Neuronal stem cell (in vitro differentiated cells): ENCODE data around the gene MIB2.

Experiments
- DNase-seq: peaks from one replicate; pipeline ENCODE4 v3.0.0-alpha.2; 2013; ENCODE audit warnings: low spot score
- H2AFZ ChIP-seq: one replicate; pipeline ENCODE4 v1.6.1; 2013; ENCODE audit warnings: mild to moderate bottlenecking, low read length, inconsistent platforms
- H2AK5ac ChIP-seq: 2 replicates; pipeline ENCODE4 v1.6.1; 2013; ENCODE audit warnings: low read depth, mild to moderate bottlenecking, inconsistent platforms, low read length, moderate library complexity, mixed read lengths
- H2BK120ac ChIP-seq: 2 replicates; pipeline ENCODE4 v1.6.1; 2013; ENCODE audit warnings: low read depth, mild to moderate bottlenecking, inconsistent platforms, low read length, moderate library complexity, mixed read lengths
- H2BK12ac ChIP-seq: one replicate; pipeline ENCODE4 v1.6.1; 2013; ENCODE audit warnings: low read length, inconsistent platforms
- H2BK15ac ChIP-seq: 2 replicates; pipeline ENCODE4 v1.6.1; 2013; ENCODE audit warnings: mild to moderate bottlenecking, low read length, inconsistent platforms, mixed read lengths
- H2BK5ac ChIP-seq: one replicate; pipeline ENCODE4 v1.6.1; 2013; ENCODE audit warnings: inconsistent platforms, mild to moderate bottlenecking, low read length, moderate library complexity
- H3K14ac ChIP-seq: one replicate; pipeline ENCODE4 v1.6.1; 2013; ENCODE audit warnings: low read length, inconsistent platforms
- H3K18ac ChIP-seq: 2 replicates; pipeline ENCODE4 v1.6.1; 2013; ENCODE audit warnings: low read length, inconsistent platforms
- H3K23ac ChIP-seq: 2 replicates; pipeline ENCODE4 v1.6.1; 2013; ENCODE audit warnings: low read depth, mild to moderate bottlenecking, mixed read lengths, low read length, inconsistent platforms; ENCODE audit not compliant: poor library complexity
- H3K27ac ChIP-seq: replicated peaks from 3 replicates; pipeline ENCODE4 v1.5.1; 2013; ENCODE audit warnings: low read length, inconsistent platforms
- H3K27me3 ChIP-seq, 3 experiments: 2 replicates each; pipeline ENCODE4 v1.6.1; 2013; ENCODE audit warnings: low read length in 3 of 3, mild to moderate bottlenecking in 2 of 3, inconsistent platforms in 1 of 3, low read depth in 1 of 3, mixed read lengths in 1 of 3, moderate library complexity in 1 of 3; ENCODE audit not compliant: control insufficient read depth in 3 of 3, insufficient read depth in 3 of 3
- H3K36me3 ChIP-seq, 2 donors: replicated peaks in 1 of 2; 2 replicates each; pipeline ENCODE4 v1.6.1; 2013; ENCODE audit warnings: low read length in 2 of 2; ENCODE audit not compliant: control insufficient read depth in 2 of 2, insufficient read depth in 2 of 2
- H3K4ac ChIP-seq: 2 replicates; pipeline ENCODE4 v1.6.1; 2013; ENCODE audit warnings: inconsistent platforms, mild to moderate bottlenecking, low read length, moderate library complexity
- H3K4me1 ChIP-seq, 2 donors: 1 replicate in 1 of 2; 2 replicates in 1 of 2; pipeline ENCODE4 v1.6.1; 2013; ENCODE audit warnings: low read length in 2 of 2, low read depth in 1 of 2; ENCODE audit not compliant: control insufficient read depth in 2 of 2, insufficient read depth in 1 of 2
- H3K4me2 ChIP-seq: one replicate; pipeline ENCODE4 v1.6.1; 2013; ENCODE audit warnings: mild to moderate bottlenecking, low read length, inconsistent platforms; ENCODE audit not compliant: insufficient read depth, poor library complexity, severe bottlenecking
- H3K4me3 ChIP-seq, 2 donors: 2 replicates each; pipeline ENCODE4 v1.5.1; 2013; ENCODE audit warnings: low read length in 2 of 2, mild to moderate bottlenecking in 2 of 2, inconsistent platforms in 1 of 2, moderate library complexity in 1 of 2
- H3K79me1 ChIP-seq: one replicate; pipeline ENCODE4 v1.6.1; 2013; ENCODE audit warnings: low read depth, mild to moderate bottlenecking, inconsistent platforms, low read length, moderate library complexity
- H3K9ac ChIP-seq: one replicate; pipeline ENCODE4 v1.6.1; 2013; ENCODE audit warnings: mild to moderate bottlenecking, low read depth, low read length, inconsistent platforms; ENCODE audit not compliant: poor library complexity
- H3K9me3 ChIP-seq, 2 donors: replicated peaks in 1 of 2; 2 replicates each; pipeline versions ENCODE3 to v1.6.1; 2013; ENCODE audit warnings: low read length in 2 of 2, mild to moderate bottlenecking in 2 of 2, inconsistent platforms in 1 of 2, low read depth in 1 of 2, mixed read lengths in 1 of 2, moderate library complexity in 1 of 2; ENCODE audit not compliant: control insufficient read depth in 2 of 2, insufficient read depth in 1 of 2
- H4K8ac ChIP-seq: one replicate; pipeline ENCODE4 v1.6.1; 2013; ENCODE audit warnings: low read depth, mild to moderate bottlenecking, inconsistent platforms, low read length, moderate library complexity
- H4K91ac ChIP-seq: one replicate; pipeline ENCODE4 v1.6.1; 2013; ENCODE audit warnings: low read length, low read depth, mild to moderate bottlenecking, inconsistent platforms; ENCODE audit not compliant: poor library complexity
- WGBS, 2 donors: extraction: QIAGEN DNeasy Blood & Tissue Kit; methylation state at CpG; one replicate each; pipeline ENCODE4 v1.1.7; 2013; ENCODE audit warnings: missing lambda C conversion rate in 2 of 2, mixed read lengths in 1 of 2; ENCODE audit not compliant: insufficient read length in 2 of 2, insufficient replicate concordance in 1 of 2; ENCODE audit errors: extremely low coverage in 2 of 2; 5-methylcytosine and 5-hydroxymethylcytosine counted together

MIB2 gene

GRCh38 chr1:1606232-1606631 lies 9.1 kb upstream of the MIB2 start:
- Histone ChIP-seq H2AK5ac (no peak overlapping the region), H3K27ac (no peak overlapping the region), H3K18ac (no peak overlapping the region), H2BK15ac (no peak overlapping the region), H3K79me1 (no peaks in the 10 kb centered on the region), H3K4me1 (no peaks in the 10 kb centered on the region), H2BK12ac (no peak overlapping the region), H4K8ac (no peak overlapping the region), H3K4me3 (no peak overlapping the region), H4K91ac (no peak overlapping the region), H3K23ac (peak overlapping the region; percentile 55), H3K36me3 (no peaks in the 10 kb centered on the region), H3K9ac (no peak overlapping the region), H2BK120ac (no peak overlapping the region), H2AFZ (no peak overlapping the region), H3K27me3 (peaks cover 3 to 13% (median 3%) of the 10 kb centered on the region in 3 experiments), H3K4ac (no peak overlapping the region), H3K4me2 (no peak overlapping the region), H3K9me3 (peaks cover 0 to 2% of the 10 kb centered on the region in 2 donors), H2BK5ac (no peak overlapping the region), H3K14ac (no peak overlapping the region)
- no peak for DNase-seq
- no CpG with 5 or more reads among the region's 13 CpGs for WGBS, 2 donors

GRCh38 chr1:1609822-1610485 lies 5.3 kb upstream of the MIB2 start:
- DNase-seq: no peak
- H3K9me3 ChIP-seq: no peaks in the 10 kb centered on the region
- H3K18ac ChIP-seq: no peak overlapping the region
- H4K91ac ChIP-seq: no peak overlapping the region
- no peak overlapping the region for H2BK12ac ChIP-seq
- H2AFZ ChIP-seq: no peak overlapping the region
- H3K23ac ChIP-seq: no peak overlapping the region
- H3K27me3 ChIP-seq: no peaks in the 10 kb centered on the region
- no peak overlapping the region for H2BK15ac ChIP-seq
- no peak overlapping the region for H2BK120ac ChIP-seq
- H3K4me2 ChIP-seq: no peak overlapping the region
- no peak overlapping the region for H3K9ac ChIP-seq
- H3K36me3 ChIP-seq: peaks cover 0 to 8% of the 10 kb centered on the region in 2 donors
- WGBS, 2 donors: no CpG with 5 or more reads among the region's 12 CpGs
- no peak overlapping the region for H3K4ac ChIP-seq
- H3K4me1 ChIP-seq: peaks cover 6 to 12% of the 10 kb centered on the region in 2 donors
- H4K8ac ChIP-seq: no peak overlapping the region
- H3K79me1 ChIP-seq: peaks cover 6% of the 10 kb centered on the region
- no peak overlapping the region for H2AK5ac ChIP-seq
- no peak overlapping the region for H2BK5ac ChIP-seq
- H3K27ac ChIP-seq: no peak overlapping the region
- no peak overlapping the region for H3K14ac ChIP-seq
- H3K4me3 ChIP-seq: no peak overlapping the region

- Histone ChIP-seq H2AFZ (no peak overlapping the region), H3K27ac (no peak overlapping the region), H2AK5ac (no peak overlapping the region), H3K27me3 (no peaks in the 10 kb centered on the region), H3K4me3 (no peak overlapping the region), H2BK12ac (no peak overlapping the region), H3K23ac (no peak overlapping the region), H3K36me3 (peaks cover 0 to 8% of the 10 kb centered on the region in 2 donors), H3K4me2 (no peak overlapping the region), H2BK5ac (no peak overlapping the region), H4K8ac (no peak overlapping the region), H4K91ac (no peak overlapping the region), H3K18ac (no peak overlapping the region), H3K4me1 (peaks cover 6 to 12% of the 10 kb centered on the region in 2 donors), H3K14ac (no peak overlapping the region), H3K79me1 (peaks cover 6% of the 10 kb centered on the region), H2BK15ac (no peak overlapping the region), H3K4ac (no peak overlapping the region), H2BK120ac (no peak overlapping the region), H3K9me3 (no peaks in the 10 kb centered on the region), H3K9ac (no peak overlapping the region)
- WGBS, 2 donors: no CpG with 5 or more reads among the region's 9 CpGs
- DNase-seq: no peak
Measured at GRCh38 chr1:1610796-1611195, 4.5 kb upstream of the MIB2 start.

GRCh38 chr1:1612104-1612400 lies 3.2 kb upstream of the MIB2 start:
- Histone ChIP-seq H3K4ac (no peak overlapping the region), H2BK5ac (no peak overlapping the region), H2BK120ac (no peak overlapping the region), H3K4me2 (no peak overlapping the region), H3K4me1 (peaks cover 11 to 20% of the 10 kb centered on the region in 2 donors), H3K4me3 (no peak overlapping the region), H4K8ac (no peak overlapping the region), H2AFZ (no peak overlapping the region), H3K14ac (no peak overlapping the region), H3K18ac (no peak overlapping the region), H3K23ac (no peak overlapping the region), H3K9me3 (no peaks in the 10 kb centered on the region), H2BK15ac (no peak overlapping the region), H3K79me1 (peaks cover 12% of the 10 kb centered on the region), H2AK5ac (no peak overlapping the region), H3K27ac (no peak overlapping the region), H3K9ac (no peak overlapping the region), H3K27me3 (no peaks in the 10 kb centered on the region), H3K36me3 (peaks cover 2 to 9% of the 10 kb centered on the region in 2 donors), H4K91ac (no peak overlapping the region), H2BK12ac (no peak overlapping the region)
- no CpG with 5 or more reads among the region's 3 CpGs for WGBS, 2 donors
- no peak for DNase-seq
